HFF-Myc (cell line): Measurements from ENCODE around the gene MTG2.

Experiments used
- DNase-seq: peaks from one replicate; pipeline ENCODE4 v3.0.0-alpha.2; 2011; ENCODE audit warnings: low read depth; ENCODE audit errors: extremely low read depth
- H3K4me3 ChIP-seq: replicated peaks from 2 replicates; pipeline ENCODE4 v1.5.1; 2011; ENCODE audit warnings: low read depth, mild to moderate bottlenecking, control low read depth, low read length
- CTCF ChIP-seq: IDR thresholded peaks from 2 replicates; pipeline ENCODE4 v1.5.1; 2012; ENCODE audit warnings: mild to moderate bottlenecking, low read depth, low read length, control low read depth; ENCODE audit errors: missing control alignments

The MTG2 gene

GRCh38 chr20:62225026-62225425, 42.2 kb downstream of the MTG2 start:
- H3K4me3 ChIP-seq = no peak overlapping the region
- no peak for TF ChIP-seq CTCF
- DNase-seq = no peak

GRCh38 chr20:62225820-62226635, 43.2 kb downstream of the MTG2 start:
- DNase-seq = no peak
- no peak for TF ChIP-seq CTCF
- H3K4me3 ChIP-seq = no peak overlapping the region

GRCh38 chr20:62226707-62227590, 44.1 kb downstream of the MTG2 start:
- no peak overlapping the region for H3K4me3 ChIP-seq
- DNase-seq = no peak
- no peak for TF ChIP-seq CTCF

- no peak overlapping the region for H3K4me3 ChIP-seq
- no peak for DNase-seq
- no peak for TF ChIP-seq CTCF
Observed at GRCh38 chr20:62227591-62227976, 44.8 kb downstream of the MTG2 start.

GRCh38 chr20:62227977-62228958, 45.4 kb downstream of the MTG2 start:
- DNase-seq = no peak
- no peak overlapping the region for H3K4me3 ChIP-seq
- no peak for TF ChIP-seq CTCF

GRCh38 chr20:62228982-62229545, 46.2 kb downstream of the MTG2 start:
- no peak overlapping the region for H3K4me3 ChIP-seq
- DNase-seq = no peak
- TF ChIP-seq CTCF = no peak
